Hepatic stellate cell (primary cell): Measurements from ENCODE around the gene MOV10L1.

Experiments
- DNase-seq: peaks from one replicate; pipeline ENCODE4 v3.0.0; 2011; ENCODE audit warnings: low spot score

The MOV10L1 gene

DNA sequence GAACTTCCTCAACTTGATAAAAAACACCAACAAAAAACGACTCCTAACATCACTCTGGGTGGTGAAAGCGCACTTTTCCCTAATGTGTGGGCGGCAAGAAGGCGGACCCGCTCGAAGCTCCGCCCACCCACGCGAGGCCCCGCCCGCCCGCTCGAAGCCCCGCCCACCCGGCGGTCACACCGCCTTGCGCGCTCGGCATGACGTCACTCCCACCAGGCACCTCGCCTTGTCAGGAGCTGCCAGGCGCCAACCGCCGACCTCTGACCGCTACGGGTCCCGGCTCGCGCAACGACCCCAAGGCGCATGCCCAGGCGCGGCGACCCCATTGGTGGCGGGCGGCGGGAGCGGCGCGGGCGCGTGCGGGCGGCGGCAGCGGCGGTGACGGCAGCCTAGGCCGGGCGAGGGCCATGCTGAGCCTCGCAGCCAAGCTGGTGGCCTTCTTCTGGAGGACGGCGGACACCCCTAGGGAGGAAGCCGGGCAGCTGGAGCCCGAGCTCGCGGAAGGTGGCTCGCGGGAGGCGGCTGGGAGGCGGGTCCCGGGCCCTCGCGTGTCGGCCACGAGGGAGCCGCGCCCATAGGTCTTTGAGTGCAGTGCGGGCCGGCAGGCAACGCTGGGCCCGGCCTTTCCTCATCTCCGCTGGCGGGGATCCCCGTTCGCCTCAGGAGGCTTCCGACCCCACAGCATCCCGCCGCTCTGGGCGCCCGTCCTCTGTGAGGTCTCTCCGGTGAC is at the start of gene MOV10L1:
Gene MOV10L1 (plus strand): TSS at position 325 of the 730 bp plus-strand sequence. CDS start 83 bp downstream, at position 408.
- peak; percentile 47 for DNase-seq

DNA sequence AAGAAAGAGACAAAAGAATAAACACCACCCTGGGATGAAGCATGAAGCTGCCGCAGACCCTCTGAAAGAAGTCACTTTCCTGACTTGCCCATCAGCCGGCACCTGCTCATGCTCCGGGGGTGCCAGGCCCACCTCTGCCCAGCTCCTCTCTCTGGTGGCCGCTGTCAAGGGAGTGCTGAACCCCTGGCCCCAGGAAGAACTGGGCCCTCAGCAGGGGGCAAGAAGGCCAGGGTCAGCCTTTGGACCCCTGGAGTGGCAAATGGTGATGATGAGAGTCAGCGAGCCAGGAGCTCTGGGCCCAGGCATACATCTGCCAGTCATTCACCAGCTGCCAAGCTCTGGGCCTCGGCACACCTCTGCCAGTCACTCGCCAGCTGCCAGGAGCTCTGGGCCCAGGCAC is 49.1 kb upstream of the MOV10L1 start:
- DNase-seq: no peak

DNA sequence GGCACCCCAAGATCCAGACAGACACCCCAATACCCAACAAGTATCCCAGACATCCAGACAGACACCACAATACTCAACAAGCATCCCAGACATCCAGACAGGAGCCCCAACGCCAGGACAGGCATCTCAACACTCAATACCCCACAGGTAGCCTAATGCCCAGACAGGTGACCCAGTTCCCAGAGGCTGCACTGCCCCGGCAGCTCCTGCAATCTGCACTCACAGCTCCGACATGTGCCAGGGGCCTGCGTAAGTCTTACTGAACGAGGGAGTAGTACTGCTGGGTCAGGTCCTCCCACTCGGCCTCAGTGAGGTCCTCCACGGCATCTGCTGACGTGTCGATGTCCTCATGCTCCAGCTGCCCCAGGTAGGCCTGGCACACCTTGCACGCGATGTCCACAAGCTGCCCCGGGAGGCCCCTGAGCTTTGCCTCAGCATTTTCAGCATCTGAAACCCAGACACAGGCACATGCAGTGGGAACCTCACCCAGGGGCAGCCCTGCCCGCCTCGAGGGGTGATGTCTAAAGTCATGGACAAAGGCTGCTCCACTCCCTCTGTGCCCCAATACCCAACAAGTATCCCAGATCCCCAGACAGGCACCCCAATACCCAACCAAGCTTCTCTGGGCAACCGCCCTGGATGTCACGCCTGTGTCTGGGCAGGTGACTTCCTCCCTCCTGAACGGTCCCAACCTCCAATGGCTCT is 48.3 kb upstream of the MOV10L1 start:
- no peak for DNase-seq

DNA sequence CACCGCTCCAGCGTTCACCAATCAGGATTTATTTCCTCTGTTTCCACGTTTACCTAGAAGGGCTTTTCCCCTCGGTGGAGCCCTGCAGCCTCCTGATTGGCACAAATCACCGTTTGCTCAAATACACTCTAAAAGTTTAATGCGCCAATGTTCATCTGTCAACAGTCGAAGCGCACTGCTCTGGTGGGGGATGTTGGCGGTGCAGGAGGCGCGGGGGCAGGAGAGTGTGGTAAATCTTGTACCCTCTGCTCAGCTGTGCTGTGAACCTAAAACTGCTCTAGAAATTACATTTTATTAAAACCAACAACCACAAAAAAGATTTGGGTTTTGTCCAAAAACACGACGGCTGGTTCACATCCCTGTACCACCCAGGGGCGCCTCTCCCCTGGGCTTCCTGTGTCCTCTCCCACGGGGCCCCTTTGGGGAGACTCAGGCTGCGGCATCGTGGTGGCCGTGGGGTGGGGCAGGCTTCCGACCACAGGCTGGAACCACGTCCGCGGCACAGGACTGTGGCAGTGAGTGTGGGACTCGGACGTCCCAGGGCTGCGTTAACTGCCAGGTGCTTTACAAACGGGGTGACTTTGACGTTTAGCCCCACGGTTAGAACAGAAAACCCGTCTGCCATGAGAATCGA is 45.2 kb upstream of the MOV10L1 start:
- DNase-seq: no peak

DNA sequence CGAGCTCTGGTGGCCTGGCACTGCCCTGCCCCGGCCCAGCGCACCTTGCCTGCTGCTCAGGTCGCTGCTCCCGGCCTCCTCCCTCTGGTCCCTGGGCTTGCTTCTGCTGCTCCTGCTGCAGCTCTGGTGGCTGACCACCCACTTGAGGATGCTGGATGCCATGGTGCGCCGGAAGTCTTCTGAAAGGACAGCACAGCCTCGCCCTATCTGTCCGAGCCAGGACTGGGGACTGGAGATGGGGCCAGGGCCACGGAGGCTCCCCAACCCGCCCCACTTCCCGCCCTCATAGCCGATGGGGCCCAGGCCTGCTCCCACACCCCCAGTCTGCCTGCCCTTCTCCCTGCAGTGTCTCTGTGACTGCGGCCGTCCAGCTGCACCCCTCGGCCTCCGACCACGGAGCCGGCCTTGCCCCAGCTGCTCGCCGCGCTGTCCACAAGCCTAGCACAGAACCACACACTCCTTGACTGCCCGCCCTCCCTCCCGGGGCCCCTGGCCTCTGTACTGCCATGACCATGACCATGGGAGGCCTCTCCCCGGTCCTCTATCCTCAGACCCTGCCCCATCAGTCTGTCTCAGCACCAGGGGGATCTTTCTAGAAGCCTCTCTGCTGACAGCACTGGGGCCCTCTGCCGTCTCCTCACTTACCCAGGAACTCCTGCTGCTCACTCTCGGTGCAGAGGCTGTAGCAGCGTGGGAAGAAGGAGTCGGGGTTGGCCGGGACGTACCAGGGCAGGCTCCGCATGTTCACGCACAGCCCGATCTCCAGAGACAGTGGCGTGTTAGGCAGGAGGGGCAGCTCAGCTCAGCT is 44.4 kb upstream of the MOV10L1 start:
- no peak for DNase-seq

DNA sequence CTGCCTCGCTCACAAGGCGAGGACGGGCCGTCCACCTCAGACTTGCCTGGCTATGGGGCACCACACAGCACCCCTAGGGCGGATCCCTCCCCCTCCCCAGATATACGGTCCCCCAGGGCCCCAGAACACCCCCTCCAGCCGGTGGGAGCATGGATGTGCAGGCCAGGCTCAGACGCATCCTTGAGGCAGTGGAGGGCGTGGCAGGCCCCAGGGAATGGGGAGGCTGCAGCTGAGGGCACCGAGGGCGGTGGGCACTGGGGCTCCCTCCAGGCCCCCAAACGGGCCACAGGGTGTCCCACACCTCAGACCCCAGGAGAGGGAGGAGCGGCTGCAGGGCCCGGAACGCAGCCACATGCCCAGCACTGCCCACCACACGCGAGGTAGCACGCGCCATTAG is 43.8 kb upstream of the MOV10L1 start:
- no peak for DNase-seq

DNA sequence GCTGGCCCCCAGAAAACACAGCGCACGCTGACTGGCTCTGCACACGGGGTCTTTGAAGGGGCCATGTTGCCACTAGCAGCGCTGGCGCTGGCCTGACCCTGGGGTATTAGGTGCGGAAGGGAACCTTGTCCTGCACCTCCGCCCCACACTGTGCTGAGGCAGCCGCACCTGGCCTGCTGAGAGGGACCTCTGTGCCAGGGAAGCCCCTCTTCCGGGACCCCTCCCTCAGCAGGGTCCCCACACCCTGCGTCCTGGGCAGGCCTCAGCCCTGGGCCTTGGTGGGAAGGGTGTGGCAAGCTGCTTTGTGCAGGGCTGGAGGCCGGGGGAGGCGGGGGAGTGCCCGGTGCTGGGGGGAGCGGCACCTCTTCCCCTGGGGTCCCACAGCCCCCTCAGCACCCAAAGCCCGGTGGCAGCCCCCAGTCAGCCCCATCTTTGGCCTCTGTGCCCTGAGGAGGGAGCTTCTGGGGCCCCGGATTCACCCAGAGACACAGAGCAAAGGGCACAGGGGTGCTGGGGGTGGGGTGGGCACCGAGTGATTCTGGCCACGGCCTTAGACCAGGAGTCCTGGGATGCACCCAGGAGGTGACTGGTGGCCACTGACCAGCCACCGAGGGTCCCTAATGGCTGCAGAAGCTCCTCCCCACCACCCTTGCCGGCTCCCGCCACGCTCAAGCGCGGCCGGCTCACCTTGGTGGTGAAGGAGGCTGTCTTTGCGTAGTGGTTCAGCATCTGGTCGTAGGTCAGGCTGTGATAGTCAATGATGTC is 43.1 kb upstream of the MOV10L1 start:
- no peak for DNase-seq

DNA sequence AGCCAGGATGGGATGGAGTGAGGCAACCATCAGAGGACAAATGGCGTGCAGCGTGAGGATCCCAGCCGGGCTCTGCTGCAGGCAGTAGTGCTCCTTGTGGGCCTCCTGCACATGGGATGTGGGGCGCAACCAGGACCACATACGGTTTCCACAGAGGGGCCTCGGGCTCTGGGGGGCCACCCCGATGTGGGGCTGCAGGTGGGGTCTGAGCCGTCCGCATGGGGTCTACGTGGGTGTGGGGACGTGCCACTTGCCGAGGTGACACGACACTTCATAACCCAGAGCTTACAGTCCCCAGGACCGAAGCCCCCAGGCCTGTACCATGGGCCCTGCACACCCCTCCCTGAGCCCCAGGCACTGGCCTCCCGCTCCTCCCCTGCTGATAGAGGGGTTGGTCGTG is 42.5 kb upstream of the MOV10L1 start:
- no peak for DNase-seq

DNA sequence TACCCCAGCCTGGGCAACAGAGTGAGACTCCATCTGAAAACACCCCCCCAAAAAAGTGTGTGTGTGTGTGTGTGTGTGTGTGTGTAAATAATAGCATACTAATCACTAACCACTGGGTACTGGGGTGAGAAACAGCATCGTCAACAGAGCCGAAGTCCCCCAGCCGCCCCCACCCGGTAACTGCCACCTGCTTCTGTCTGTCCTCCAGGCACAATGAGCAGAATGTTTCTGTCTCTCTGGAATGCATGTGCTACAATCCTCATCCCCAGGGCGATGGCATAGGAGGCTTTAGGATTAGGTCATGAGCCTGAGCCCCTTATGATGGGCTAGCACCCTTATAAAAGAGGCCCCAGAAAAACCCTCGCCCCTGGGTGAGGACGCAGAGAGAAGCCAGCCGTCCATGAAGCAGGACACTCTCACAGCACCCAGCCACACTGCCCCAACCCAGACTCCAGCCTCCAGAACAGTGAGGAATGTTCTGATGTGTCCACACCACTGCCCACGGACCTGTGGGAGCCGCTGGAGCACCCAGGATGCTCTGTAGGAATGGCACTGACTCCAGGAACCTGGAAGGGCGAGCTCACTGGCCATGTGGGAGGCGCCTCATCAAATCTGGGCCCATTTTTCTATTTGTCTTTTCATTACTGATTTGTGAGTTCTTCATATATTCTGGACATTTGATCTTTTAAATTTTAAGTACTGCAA is 41.6 kb upstream of the MOV10L1 start:
- no peak for DNase-seq

DNA sequence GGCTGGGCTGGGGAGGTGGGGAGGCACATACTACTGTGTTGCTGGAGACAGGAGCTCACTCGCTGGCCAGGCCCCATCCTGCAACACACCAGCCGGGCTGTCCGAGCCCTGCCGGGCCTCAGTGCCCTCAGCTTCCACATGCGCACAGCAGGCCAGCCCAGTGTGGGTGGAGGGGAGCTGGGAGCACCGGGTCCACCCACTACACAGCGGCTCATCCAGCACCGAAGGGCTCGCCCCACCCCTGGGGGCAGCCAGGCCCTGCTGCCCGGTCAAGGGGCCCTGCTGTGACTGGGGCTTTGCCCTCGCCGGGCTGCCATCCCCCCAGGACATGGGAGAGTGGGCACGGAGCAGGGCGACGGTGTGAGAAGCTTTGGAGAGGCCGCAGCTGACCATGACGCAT is 41.0 kb upstream of the MOV10L1 start:
- DNase-seq: no peak

DNA sequence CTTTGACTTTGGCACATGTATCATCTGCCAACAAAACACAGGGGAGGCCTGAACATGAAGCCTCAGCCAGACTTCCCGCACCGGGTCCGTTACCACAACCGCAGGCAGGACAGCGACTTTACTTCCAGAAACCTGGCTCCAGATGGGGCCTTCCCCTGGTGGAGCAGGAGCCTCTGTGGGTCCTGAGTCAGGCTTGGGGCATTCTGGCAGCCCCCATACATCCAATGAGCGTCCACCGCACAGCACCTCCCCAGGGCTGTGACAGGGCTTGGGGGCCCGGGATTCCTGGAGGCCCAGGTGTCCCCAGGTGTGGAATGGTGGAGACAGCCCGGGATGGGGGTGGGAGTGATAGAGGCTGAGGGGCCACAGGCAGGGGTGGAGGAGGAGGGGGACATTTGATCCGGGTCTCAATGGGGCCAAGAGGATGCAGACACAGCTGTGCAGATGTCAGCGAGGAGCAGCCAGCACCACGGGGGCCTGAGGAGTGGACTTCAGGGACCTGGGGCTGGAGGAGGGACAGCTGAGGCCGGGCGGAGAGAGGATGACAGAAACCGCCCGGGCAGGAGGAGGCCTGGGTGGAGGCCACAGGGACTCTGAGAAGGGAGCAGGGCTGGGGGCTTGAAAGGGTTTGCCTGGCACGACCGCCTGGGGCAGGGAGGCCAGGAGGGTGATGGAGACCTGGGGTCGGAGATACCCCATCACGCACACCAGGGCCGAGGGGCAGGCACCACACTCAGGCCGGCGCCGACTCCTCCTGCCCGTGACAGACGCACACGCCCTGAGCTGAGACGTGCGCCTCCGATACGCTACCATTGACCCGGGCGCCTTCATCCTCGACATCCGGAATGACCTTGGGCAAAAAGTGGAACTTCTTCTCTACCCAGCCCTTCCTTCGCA is 40.3 kb upstream of the MOV10L1 start:
- no peak for DNase-seq

DNA sequence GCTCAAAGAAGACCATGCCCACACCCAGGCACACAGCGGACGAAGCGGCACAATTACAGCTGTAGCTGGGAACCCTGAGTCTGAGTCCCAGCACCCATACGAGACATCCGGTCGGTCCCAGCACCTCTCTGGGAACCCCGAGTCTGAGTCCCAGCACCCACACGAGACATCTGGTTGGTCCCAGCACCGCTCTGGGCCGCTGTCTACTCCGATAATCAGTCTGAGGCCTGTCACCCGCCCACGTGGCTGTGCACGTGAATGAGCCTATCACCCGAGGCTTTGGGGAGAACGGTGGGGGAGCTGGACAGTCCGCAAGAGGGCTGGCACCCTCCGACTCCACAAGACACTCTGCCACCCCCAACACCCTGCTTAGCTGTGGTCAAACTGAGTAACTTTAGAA is 37.9 kb upstream of the MOV10L1 start:
- no peak for DNase-seq

DNA sequence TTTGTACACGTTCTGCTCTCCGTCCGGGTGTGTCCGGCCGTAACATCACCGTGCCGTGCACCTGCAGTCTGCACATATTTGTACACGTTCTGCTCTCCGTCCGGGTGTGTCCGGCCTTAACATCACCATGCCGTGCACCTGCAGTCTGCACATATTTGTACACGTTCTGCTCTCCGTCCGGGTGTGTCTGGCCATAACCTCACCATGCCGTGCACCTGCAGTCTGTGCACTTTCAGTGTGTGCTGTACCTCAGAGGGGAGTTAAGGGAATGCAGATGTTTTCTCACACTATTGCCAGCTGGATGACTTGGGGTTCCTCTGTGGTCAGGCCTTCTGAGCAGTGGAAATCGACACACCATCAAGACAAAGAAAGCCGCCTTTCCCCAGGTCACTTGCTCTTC is 35.9 kb upstream of the MOV10L1 start:
- DNase-seq: no peak

DNA sequence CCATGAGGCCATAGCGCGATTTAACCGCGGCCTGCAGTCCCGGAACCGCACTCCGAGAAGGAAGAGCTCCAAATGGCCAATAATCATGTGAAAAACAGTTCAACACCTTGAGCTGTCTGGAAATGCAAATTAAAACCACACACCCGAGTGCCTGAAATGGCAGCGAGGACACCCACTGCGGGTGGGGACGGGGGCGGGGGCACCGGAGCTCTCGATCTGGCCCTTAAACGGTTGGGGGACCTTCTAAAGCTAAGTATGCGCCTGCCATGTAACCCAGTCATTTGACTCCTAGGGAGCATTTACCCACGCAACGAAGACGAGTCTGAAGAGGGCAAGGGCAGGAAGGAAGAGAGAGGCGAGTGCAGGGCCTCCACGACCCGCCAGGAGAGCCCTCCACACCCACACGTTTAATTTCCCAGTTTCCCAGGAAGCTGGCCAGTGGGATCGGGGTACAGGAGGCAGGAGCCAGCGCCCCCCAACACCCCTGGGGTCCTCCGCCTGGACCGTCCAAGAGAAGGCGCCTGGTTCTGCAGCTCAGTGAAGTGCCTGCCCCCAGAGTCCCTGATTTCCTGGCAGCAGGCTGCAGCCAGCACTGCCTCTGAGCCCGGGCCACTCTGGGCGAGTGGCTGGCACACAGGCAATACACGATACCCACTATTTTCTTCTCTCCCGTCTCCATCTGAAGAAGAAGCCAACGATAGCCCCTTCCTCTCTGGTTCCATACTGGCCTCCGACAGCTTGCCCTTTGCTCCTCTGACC is 33.4 kb upstream of the MOV10L1 start:
- DNase-seq: no peak

DNA sequence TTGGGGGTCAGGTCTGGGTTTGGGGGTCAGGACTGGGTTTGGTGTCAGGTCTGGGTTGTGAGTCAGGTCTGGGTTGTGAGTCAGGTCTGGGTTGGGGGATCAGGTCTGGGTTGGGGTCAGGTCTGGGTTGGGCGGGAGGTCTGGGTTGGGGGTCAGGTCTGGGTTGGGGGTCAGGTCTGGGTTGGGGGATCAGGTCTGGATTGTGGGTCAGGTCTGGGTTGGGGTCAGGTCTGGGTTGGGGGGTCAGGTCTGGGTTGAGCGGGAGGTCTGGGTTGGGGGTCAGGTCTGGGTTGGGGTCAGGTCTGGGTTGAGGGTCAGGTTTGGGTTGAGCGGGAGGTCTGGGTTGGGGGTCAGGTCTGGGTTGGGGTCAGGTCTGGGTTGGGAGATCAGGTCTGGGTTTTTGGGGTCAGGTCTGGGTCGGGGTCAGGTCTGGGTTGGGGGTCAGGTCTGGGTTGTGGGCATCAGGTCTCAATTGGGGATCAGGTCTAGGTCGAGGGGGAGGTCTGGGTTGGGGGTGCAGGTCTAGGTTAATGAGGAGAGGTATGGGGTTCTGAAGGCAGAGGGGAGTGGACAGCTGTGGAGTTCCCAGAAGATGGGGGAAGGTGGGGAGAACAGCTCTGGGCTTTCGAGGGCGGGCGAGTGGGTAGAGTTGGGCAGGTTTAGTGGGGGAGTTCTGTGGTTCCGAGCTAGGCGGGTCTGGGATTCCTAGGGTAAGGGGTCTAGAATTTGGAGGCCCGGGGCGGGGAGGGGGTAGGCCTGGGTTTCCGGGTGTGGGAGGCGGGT is 32.3 kb upstream of the MOV10L1 start:
- no peak for DNase-seq

DNA sequence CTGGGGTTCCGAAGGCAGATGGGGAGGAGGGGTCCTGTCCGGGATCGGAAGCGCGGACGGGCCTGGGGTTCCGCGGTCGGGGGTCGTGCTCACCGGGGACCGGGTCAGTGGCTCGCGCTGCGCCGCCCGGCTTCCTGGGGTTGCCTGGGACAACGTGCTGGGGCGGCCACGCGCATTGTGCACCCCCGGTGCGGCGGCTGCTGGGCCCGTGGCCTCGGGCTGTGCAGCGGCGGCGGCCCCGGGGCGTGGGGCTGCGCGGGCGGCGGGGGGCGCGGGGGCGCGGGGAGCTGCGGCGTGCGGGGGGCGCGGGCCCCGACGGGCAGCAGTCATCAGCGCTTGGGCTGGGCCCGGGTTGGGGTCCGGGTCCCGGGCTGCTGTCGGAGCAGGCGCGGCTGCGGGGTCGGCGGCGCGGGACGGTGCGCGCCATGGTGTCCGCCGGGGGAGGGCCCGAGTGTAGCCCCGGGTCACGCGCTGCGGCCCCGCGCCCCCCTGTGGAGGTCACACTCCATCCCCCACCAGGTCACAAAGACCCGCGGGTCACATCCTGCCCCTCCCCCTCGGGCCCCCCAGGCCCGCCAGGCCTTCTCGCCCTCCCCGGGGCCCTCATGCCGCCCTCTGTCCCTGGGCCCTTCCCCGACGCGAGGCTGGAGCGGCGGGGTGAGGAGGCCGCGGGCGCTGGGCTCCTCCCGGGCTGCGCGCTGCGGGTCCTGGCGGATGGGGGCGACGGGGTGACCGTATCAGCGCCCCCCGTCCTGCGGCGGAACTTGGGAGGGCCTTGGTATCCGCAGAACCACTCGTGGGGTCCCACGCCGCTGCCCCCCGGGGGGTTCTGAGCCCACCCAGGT is 31.5 kb upstream of the MOV10L1 start, which contains the start of gene TTLL8:
Gene TTLL8 (minus strand): TSS at position 238 of the 845 bp plus-strand sequence.
- no peak for DNase-seq
